PFSK-1 (cell line): ENCODE measurements around the gene MYOZ3.

Experiments used
- FOXP2 ChIP-seq: optimal IDR thresholded peaks from 2 replicates; pipeline ENCODE3; 2011; ENCODE audit warnings: borderline replicate concordance, control low read depth, inconsistent platforms; ENCODE audit not compliant: insufficient read depth; ENCODE audit errors: extremely low read length, extremely low read depth
- POLR2AphosphoS5 ChIP-seq: IDR thresholded peaks from 2 replicates; pipeline ENCODE4 v1.6.1; 2012; ENCODE audit warnings: low read depth, mild to moderate bottlenecking, control low read depth, low read length, moderate library complexity
- REST ChIP-seq, 2 experiments: IDR thresholded peaks; 2 replicates each; pipeline versions ENCODE4 v1.6.1 to v1.8.0; 2011 to 2012; ENCODE audit warnings: low read depth in 2 of 2, low read length in 2 of 2, control low read depth in 1 of 2, inconsistent platforms in 1 of 2, mild to moderate bottlenecking in 1 of 2, moderate library complexity in 1 of 2; ENCODE audit not compliant: insufficient read depth in 1 of 2
- SIN3A ChIP-seq: IDR thresholded peaks from 2 replicates; pipeline ENCODE4 v1.6.1; 2012; ENCODE audit warnings: mild to moderate bottlenecking, low read length, moderate library complexity, borderline replicate concordance; ENCODE audit not compliant: insufficient read depth
- TAF1 ChIP-seq: IDR thresholded peaks from 2 replicates; pipeline ENCODE4 v1.6.1; 2012; ENCODE audit warnings: low read length, control low read depth, borderline replicate concordance; ENCODE audit not compliant: insufficient read depth

MYOZ3 gene

GRCh38 chr5:150644058-150644457, 17.0 kb upstream of the MYOZ3 start:
- TF ChIP-seq FOXP2, result no peak
- no peak for TF ChIP-seq POLR2AphosphoS5
- TF ChIP-seq REST (IDR thresholded peaks at IDR 0.05; ENCODE audit: insufficient read depth in 1 of 2, low read depth in 2 of 2, low read length in 2 of 2), result no peak
- no peak for TF ChIP-seq SIN3A
- no peak for TF ChIP-seq TAF1

- TF ChIP-seq REST (IDR thresholded peaks at IDR 0.05; ENCODE audit: insufficient read depth in 1 of 2, low read depth in 2 of 2, low read length in 2 of 2), result no peak
- TF ChIP-seq SIN3A, result no peak
- no peak for TF ChIP-seq FOXP2
- no peak for TF ChIP-seq TAF1
- TF ChIP-seq POLR2AphosphoS5, result no peak
Measured at GRCh38 chr5:150644514-150644913, 16.5 kb upstream of the MYOZ3 start.

GRCh38 chr5:150645070-150645700, 15.9 kb upstream of the MYOZ3 start:
- no peak for TF ChIP-seq SIN3A
- TF ChIP-seq FOXP2, result no peak
- TF ChIP-seq REST (IDR thresholded peaks at IDR 0.05; ENCODE audit: insufficient read depth in 1 of 2, low read depth in 2 of 2, low read length in 2 of 2), result no peak
- no peak for TF ChIP-seq POLR2AphosphoS5

DNA sequence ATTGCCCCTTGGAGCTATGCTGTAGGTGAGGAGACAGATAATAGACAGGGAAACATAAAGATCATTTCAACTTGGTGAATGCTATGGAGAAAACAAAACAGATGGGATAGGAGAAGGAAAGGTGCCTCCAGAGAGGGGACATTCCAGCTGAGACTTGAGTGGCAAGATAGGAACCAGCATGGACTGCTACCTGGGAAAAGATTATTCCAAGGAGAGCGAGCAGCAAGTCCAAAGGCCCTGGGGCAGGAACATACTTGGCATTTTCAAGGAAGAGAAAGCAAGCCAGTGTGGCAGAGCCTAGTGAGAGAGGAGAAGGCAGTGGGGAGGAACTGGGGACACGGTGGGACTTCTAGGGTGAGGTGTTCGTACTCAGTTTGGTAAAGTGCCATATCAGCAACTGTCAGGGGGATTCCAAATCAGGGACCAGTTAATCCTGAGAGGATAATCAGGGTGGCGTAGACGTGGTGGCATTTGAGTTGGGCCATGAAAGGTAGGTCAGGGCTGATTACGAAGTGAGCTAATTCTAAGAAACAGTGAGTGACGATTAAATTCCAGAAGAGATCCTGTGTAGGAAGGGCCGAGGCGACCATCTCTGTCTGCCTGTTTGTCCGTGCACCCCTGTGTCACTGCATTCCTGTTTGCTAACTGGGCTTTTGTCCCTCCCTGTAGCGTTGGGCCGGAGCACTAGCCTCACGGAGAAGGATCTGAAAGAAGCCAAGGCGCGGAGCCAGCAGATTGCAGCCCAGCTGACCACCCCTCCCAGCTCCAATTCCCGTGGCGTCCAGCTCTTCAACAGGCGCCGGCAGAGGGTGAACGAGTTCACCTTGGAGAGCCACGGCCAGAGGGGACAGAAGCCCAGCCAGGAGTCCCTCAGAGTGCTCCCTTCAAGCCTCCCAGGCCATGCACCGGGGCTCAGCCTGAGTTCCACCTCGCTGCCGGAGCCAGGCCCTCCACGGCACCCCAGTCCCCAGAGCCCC, 13.5 kb upstream of the MYOZ3 start:
- TF ChIP-seq POLR2AphosphoS5 (no peak), TAF1 (no peak), FOXP2 (no peak), SIN3A (no peak), REST (IDR thresholded peaks at IDR 0.05; ENCODE audit: insufficient read depth in 1 of 2, low read depth in 2 of 2, low read length in 2 of 2) (no peak)
